PC-3 (cell line): ENCODE measurements around the gene TMC2. TPM values are rescaled to one million over a fixed set of nuclear protein-coding genes. Genes with fewer than 3 reads are reported as not detected.

ENCODE experiments used
- ATAC-seq: fragments of 200-7000 bp; cut with Tn5 transposase; 2 replicates; pipeline ENCODE4 v1.9.1; 2020; ENCODE audit warnings: mild to moderate bottlenecking, moderate library complexity
- BruUV-seq: library from RNA; stranded (reverse); fragments of 400-500 nt; replicated peaks from 2 replicates; lab custom pipeline; 2021; lab: Mats Ljungman, UMichigan
- CTCF ChIA-PET: fragments of 300-600 bp; sonication (Branson Sonifier 250); formaldehyde crosslinking; loops from one replicate; lab custom pipeline; 2022; ENCODE audit warnings: antibody characterized with exemption; lab: Charles Lee
- POLR2A ChIA-PET: fragments of 300-600 bp; sonication (Branson Sonifier 250); formaldehyde crosslinking; loops from one replicate; lab custom pipeline; 2022; ENCODE audit warnings: antibody characterized with exemption; ENCODE audit not compliant: unreplicated experiment; lab: Charles Lee
- DNase-seq: peaks from one replicate; pipeline ENCODE4 v3.0.0-alpha.2; 2015
- H2AFZ ChIP-seq: fragments of 300-600 bp; sonication (generic); 2 replicates; pipeline ENCODE4 v1.6.0; 2016; ENCODE audit warnings: antibody characterized with exemption, low read length
- H3F3A ChIP-seq: fragments of 300-600 bp; sonication (generic); one replicate; pipeline ENCODE4 v1.6.0; 2017; ENCODE audit warnings: antibody characterized with exemption, low read length, control low read depth, mild to moderate bottlenecking; ENCODE audit not compliant: unreplicated experiment
- H3K27ac ChIP-seq: fragments of 300-600 bp; sonication (generic); 2 replicates; pipeline ENCODE4 v1.5.1; 2016; ENCODE audit warnings: mild to moderate bottlenecking, low read length
- H3K27me3 ChIP-seq: fragments of 300-600 bp; sonication (generic); 2 replicates; pipeline ENCODE4 v1.6.1; 2016; ENCODE audit warnings: low read length, mixed read lengths
- H3K36me3 ChIP-seq: fragments of 300-600 bp; sonication (generic); 2 replicates; pipeline ENCODE4 v1.6.1; 2016; ENCODE audit warnings: low read depth, mixed run types, low read length, mixed read lengths
- H3K4me1 ChIP-seq: fragments of 300-600 bp; sonication (generic); 2 replicates; pipeline ENCODE4 v1.5.1; 2016; ENCODE audit warnings: low read length; ENCODE audit not compliant: insufficient read depth
- H3K4me2 ChIP-seq: fragments of 300-600 bp; sonication (generic); 2 replicates; pipeline ENCODE4 v1.6.0; 2016; ENCODE audit warnings: low read length
- H3K4me3 ChIP-seq: fragments of 300-600 bp; sonication (generic); 2 replicates; pipeline ENCODE4 v1.5.1; 2016; ENCODE audit warnings: mild to moderate bottlenecking, low read length, mixed read lengths
- H3K79me2 ChIP-seq: fragments of 300-600 bp; sonication (generic); 2 replicates; pipeline ENCODE4 v1.6.1; 2017; ENCODE audit warnings: low read length, mixed read lengths
- H3K9ac ChIP-seq: fragments of 300-600 bp; sonication (generic); 2 replicates; pipeline ENCODE4 v1.6.0; 2016; ENCODE audit warnings: mild to moderate bottlenecking, low read length
- H3K9me2 ChIP-seq: fragments of 300-600 bp; sonication (generic); replicated peaks from 2 replicates; pipeline ENCODE4 v1.6.1; 2016; ENCODE audit warnings: mixed run types, low read length, mixed read lengths
- H3K9me3 ChIP-seq: fragments of 300-600 bp; sonication (generic); 2 replicates; pipeline ENCODE4 v1.6.1; 2016; ENCODE audit warnings: low read length, mixed read lengths
- H4K20me1 ChIP-seq: fragments of 300-600 bp; sonication (generic); 2 replicates; pipeline ENCODE4 v1.6.1; 2016; ENCODE audit warnings: low read length, mixed read lengths
- EZH2 ChIP-seq: fragments of 300-600 bp; sonication (generic); IDR thresholded peaks from one replicate; pipeline ENCODE4 v1.6.1; 2017; ENCODE audit warnings: antibody characterized with exemption, mild to moderate bottlenecking, low read length; ENCODE audit not compliant: unreplicated experiment
- EZH2phosphoT487 ChIP-seq: fragments of 300-600 bp; sonication (generic); IDR thresholded peaks from 2 replicates; pipeline ENCODE4 v1.6.1; 2018; ENCODE audit warnings: mild to moderate bottlenecking, antibody characterized with exemption, low read length, borderline replicate concordance
- intact Hi-C: fragments of 100-400 bp; cut with micrococcal nuclease; formaldehyde crosslinking; loops from 2 replicates; pipeline ENCODE4 v1.9.0; 2023
- total RNA-seq: library from RNA; depleted of rRNA; stranded (reverse); fragments of >200 nt; gene quantifications from 2 replicates; pipeline ENCODE4 v1.2.3, GENCODE V29; 2014
- TF ChIP-seq, protein P1 (sequence below): fragments of 300-600 bp; sonication (generic); conservative IDR thresholded peaks from 2 replicates; pipeline ENCODE4 v1.5.1; 2017; ENCODE audit warnings: antibody characterized with exemption, low read depth, mild to moderate bottlenecking, low read length

The TMC2 gene
- total RNA-seq, 1 experiment from 2014 or later: not detected

DNA sequence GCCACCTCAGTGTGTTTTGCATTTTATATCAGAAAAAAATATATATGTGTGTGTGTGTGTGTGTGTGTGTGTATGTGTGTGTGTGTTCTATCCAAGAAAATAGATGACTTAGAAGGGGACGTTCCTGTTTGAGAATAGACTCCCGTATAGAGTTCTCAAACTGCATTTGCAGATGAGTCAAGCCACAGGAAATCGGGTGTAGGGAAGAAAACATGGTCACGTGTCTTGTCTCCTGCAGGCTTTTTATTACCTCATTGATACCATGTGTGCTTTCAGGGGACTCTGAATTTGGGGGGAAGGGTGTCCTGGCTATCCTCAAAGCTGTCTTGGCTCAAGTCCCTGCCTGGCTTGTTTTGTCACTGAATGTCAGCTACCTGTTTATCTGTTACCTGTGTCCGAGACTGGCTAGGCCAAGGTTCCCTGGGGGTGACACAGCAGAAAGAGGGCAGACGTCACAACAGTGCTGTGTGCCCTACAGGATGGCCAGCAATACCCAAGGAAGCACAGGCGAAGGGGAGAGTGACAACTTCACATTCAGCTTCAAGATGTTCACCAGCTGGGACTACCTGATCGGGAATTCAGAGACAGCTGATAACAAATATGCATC, 60.4 kb downstream of the TMC2 start:
- CTCF ChIA-PET: no interaction called here
- no peaks in the 10 kb centered on the region for H3F3A ChIP-seq
- no peak for TF ChIP-seq EZH2phosphoT487
- TF ChIP-seq, protein P1, sequence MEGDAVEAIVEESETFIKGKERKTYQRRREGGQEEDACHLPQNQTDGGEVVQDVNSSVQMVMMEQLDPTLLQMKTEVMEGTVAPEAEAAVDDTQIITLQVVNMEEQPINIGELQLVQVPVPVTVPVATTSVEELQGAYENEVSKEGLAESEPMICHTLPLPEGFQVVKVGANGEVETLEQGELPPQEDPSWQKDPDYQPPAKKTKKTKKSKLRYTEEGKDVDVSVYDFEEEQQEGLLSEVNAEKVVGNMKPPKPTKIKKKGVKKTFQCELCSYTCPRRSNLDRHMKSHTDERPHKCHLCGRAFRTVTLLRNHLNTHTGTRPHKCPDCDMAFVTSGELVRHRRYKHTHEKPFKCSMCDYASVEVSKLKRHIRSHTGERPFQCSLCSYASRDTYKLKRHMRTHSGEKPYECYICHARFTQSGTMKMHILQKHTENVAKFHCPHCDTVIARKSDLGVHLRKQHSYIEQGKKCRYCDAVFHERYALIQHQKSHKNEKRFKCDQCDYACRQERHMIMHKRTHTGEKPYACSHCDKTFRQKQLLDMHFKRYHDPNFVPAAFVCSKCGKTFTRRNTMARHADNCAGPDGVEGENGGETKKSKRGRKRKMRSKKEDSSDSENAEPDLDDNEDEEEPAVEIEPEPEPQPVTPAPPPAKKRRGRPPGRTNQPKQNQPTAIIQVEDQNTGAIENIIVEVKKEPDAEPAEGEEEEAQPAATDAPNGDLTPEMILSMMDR: no peak
- TF ChIP-seq EZH2: no peak

DNA sequence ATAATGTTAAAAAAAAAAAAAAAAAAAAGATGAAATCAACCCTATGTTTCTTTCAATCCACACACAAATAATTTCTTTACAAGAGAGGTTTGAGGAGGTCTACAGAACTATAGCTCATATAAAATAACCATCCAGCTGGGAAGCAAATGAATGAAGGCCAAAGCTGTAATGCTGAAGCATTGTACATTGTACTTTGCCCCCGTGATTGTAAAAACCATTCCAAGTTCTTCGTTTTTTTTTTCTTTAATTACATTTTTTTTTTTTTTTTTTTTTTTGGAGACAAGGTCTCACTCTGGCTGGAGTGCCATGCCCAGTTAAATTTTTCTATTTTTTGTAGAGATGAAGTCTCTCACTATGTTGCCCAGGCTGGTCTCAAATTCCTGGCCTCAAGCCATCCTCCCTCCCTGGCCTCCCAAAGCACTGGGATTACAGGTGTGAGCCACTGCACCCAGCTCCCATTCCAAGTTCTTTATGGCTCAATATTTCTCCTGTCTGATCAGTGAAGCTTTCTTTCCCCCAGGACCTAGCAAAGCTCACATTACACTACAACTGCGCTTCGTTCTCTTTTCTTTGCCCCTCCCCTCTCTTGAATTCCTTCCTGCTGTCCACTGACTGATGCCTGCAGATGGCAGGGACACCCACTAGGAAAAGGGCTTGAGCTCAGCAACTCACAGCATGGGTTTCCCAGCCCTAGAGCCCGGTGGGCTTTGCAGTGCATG, 63.1 kb downstream of the TMC2 start:
- Histone ChIP-seq H2AFZ (no peak overlapping the region), H3K4me2 (no peak overlapping the region), H4K20me1 (no peaks in the 10 kb centered on the region), H3K27ac (no peak overlapping the region), H3F3A (no peaks in the 10 kb centered on the region), H3K9me3 (no peaks in the 10 kb centered on the region), H3K4me3 (no peak overlapping the region), H3K79me2 (no peaks in the 10 kb centered on the region), H3K9ac (no peak overlapping the region), H3K4me1 (no peaks in the 10 kb centered on the region), H3K9me2 (no peaks in the 10 kb centered on the region), H3K36me3 (no peaks in the 10 kb centered on the region), H3K27me3 (peaks cover 8% of the 10 kb centered on the region; the same call in 1 of the 2 replicates)
- POLR2A ChIA-PET: no interaction called here
- no peak for ATAC-seq
- CTCF ChIA-PET: interaction anchor here (0.7 kb wide), 1 partner anchor 77 kb away, joined by 7 read pairs; no protein-coding TSS in a partner anchor
- intact Hi-C loops: no loop called here
- BruUV-seq: no TSS peak
- DNase-seq: no peak
- TF ChIP-seq EZH2phosphoT487: no peak
- TF ChIP-seq, protein P1: no peak
- TF ChIP-seq EZH2: no peak

More for the DNA sequence above, 60.4 kb downstream of the TMC2 start:
- no peak for ATAC-seq
- Histone ChIP-seq H3K27ac (no peak overlapping the region), H3K9ac (no peak overlapping the region), H3K27me3 (peaks cover 27% of the 10 kb centered on the region), H3K4me2 (no peak overlapping the region), H3K4me3 (no peak overlapping the region), H2AFZ (no peak overlapping the region), H3K36me3 (no peaks in the 10 kb centered on the region), H3K9me2 (no peaks in the 10 kb centered on the region), H3K9me3 (no peaks in the 10 kb centered on the region), H3K4me1 (no peaks in the 10 kb centered on the region), H3K79me2 (no peaks in the 10 kb centered on the region), H4K20me1 (no peaks in the 10 kb centered on the region)
- intact Hi-C loops: no loop called here
- no peak for DNase-seq
- no TSS peak for BruUV-seq
- POLR2A ChIA-PET: no interaction called here
